Parathyroid adenoma (tissue), 2 donors: ENCODE results near the gene NT5DC3.

Experiments used
- H2AFZ ChIP-seq: fragments of 300-600 bp; sonication (generic); one replicate; pipeline ENCODE4 v1.7.0; 2017; ENCODE audit warnings: antibody characterized with exemption, mild to moderate bottlenecking
- H3K27ac ChIP-seq: fragments of 300-600 bp; sonication (generic); one replicate; pipeline ENCODE4 v1.7.0; 2017
- H3K27me3 ChIP-seq: fragments of 300-600 bp; sonication (generic); one replicate; pipeline ENCODE4 v1.7.0; 2017; ENCODE audit warnings: low read length; ENCODE audit not compliant: control insufficient read depth, insufficient read depth
- H3K36me3 ChIP-seq: fragments of 300-600 bp; sonication (generic); one replicate; pipeline ENCODE4 v1.7.0; 2017; ENCODE audit warnings: low read length; ENCODE audit not compliant: control insufficient read depth, insufficient read depth
- H3K4me1 ChIP-seq: fragments of 300-600 bp; sonication (generic); one replicate; pipeline ENCODE4 v1.7.0; 2017; ENCODE audit warnings: control low read depth
- H3K4me2 ChIP-seq: fragments of 300-600 bp; sonication (generic); one replicate; pipeline ENCODE4 v1.7.0; 2017; ENCODE audit warnings: low read length
- H3K4me3 ChIP-seq: fragments of 300-600 bp; sonication (generic); one replicate; pipeline ENCODE4 v1.7.0; 2017; ENCODE audit warnings: low read depth, low read length
- H3K79me2 ChIP-seq: fragments of 300-600 bp; sonication (generic); one replicate; pipeline ENCODE4 v1.7.0; 2017; ENCODE audit warnings: control low read depth
- H3K9ac ChIP-seq: fragments of 300-600 bp; sonication (generic); one replicate; pipeline ENCODE4 v1.7.0; 2017; ENCODE audit warnings: mild to moderate bottlenecking
- H3K9me3 ChIP-seq: fragments of 300-600 bp; sonication (generic); one replicate; pipeline ENCODE4 v1.7.0; 2017; ENCODE audit warnings: low read length; ENCODE audit not compliant: control insufficient read depth
- TF ChIP-seq, protein P1 (sequence below): fragments of 300-600 bp; sonication (generic); IDR thresholded peaks from one replicate; pipeline ENCODE4 v1.7.0; 2017; ENCODE audit warnings: antibody characterized with exemption, mild to moderate bottlenecking
- donor health status: primary hyperparathyroidism.

Gene NT5DC3

DNA sequence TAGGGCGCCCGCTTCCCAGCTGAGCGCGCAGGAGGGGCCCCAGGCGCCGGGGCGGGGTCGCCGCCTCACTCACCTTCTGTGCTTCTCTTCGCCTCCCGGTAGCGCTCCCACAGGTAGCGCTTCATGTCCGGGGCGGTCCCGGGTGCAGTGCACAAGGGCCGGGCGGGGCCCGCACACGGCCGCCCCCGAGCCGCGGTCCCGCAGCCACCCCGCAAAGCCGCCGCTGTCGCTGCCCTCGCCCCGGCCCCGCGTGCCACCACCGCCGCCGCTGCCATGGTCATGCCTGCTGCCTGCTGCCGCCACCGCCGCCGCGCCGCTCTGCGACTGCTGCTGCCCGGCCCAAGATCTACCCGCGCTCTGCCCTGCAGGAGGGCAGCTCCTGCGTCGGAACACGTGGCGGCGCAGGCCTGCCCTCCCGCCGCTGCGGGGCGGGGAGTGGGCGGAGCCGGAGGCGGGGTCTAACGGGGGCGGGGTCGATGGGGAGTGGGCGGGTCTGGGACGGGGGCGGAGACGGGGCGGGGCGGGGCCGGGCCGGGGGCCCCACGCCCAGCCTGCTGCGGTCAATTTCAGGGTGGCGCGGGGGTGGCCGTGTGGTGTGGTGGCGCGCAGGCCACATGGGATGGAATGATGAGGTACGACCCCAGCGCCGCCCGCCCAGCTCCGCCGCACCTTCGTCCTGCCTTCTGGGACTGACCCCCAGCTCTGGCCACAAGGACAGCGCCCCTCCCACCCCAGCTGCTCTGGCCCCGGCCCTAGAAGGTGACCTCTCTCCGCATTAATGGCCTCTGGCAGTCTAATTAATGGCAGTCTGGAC is at the start of gene NT5DC3:
NT5DC3 (minus strand) TSS at position 359 of the 814 bp plus-strand sequence; CDS start at position 281, 78 bp downstream.
- H3K27me3 ChIP-seq, result no peaks in the 10 kb centered on the region
- no peaks in the 10 kb centered on the region for H3K9me3 ChIP-seq
- peak within 1 kb of the TSS; percentile 23 for H3K9ac ChIP-seq
- no peaks in the 10 kb centered on the region for H3K79me2 ChIP-seq
- peak within 1 kb of the TSS; percentile 99 for H3K4me2 ChIP-seq
- peaks cover 2% of the 10 kb centered on the region for H3K4me1 ChIP-seq
- TF ChIP-seq, protein P1, sequence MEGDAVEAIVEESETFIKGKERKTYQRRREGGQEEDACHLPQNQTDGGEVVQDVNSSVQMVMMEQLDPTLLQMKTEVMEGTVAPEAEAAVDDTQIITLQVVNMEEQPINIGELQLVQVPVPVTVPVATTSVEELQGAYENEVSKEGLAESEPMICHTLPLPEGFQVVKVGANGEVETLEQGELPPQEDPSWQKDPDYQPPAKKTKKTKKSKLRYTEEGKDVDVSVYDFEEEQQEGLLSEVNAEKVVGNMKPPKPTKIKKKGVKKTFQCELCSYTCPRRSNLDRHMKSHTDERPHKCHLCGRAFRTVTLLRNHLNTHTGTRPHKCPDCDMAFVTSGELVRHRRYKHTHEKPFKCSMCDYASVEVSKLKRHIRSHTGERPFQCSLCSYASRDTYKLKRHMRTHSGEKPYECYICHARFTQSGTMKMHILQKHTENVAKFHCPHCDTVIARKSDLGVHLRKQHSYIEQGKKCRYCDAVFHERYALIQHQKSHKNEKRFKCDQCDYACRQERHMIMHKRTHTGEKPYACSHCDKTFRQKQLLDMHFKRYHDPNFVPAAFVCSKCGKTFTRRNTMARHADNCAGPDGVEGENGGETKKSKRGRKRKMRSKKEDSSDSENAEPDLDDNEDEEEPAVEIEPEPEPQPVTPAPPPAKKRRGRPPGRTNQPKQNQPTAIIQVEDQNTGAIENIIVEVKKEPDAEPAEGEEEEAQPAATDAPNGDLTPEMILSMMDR, result no peak
- peak within 1 kb of the TSS; percentile 100 for H2AFZ ChIP-seq
- H3K36me3 ChIP-seq, result no peaks in the 10 kb centered on the region
- H3K4me3 ChIP-seq, result peak within 1 kb of the TSS; percentile 82
- H3K27ac ChIP-seq, result peak within 1 kb of the TSS; percentile 62

DNA sequence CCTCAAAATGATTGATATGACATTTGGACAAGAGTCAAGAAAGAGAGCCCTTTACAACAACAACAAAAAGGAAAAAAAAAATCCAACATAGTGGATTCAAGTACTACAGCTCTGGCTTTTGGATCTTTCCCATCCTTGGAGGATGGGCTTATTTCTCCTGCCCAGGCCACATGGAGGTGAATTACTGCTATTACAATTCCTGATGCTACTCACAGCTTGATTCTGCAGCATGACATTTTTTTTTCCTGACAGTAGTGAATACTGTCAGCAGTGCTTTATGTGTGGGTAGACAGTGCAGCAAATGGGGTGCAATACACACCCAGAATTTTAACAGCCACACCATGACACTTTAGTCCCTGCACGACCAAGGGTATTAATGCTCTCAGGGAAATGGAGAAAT is 46.7 kb upstream of the NT5DC3 start:
- Histone ChIP-seq H3K9me3 (no peaks in the 10 kb centered on the region), H2AFZ (no peak overlapping the region), H3K4me3 (no peak overlapping the region), H3K27me3 (no peaks in the 10 kb centered on the region), H3K4me2 (no peak overlapping the region), H3K9ac (no peak overlapping the region), H3K36me3 (no peaks in the 10 kb centered on the region), H3K27ac (no peak overlapping the region), H3K4me1 (no peaks in the 10 kb centered on the region), H3K79me2 (no peaks in the 10 kb centered on the region)
- TF ChIP-seq, protein P1, result no peak

GRCh38 chr12:103886195-103886797 is 45.3 kb upstream of the NT5DC3 start:
- Histone ChIP-seq H3K9me3 (no peaks in the 10 kb centered on the region), H2AFZ (no peak overlapping the region), H3K27me3 (no peaks in the 10 kb centered on the region), H3K4me2 (no peak overlapping the region), H3K4me1 (no peaks in the 10 kb centered on the region), H3K9ac (no peak overlapping the region), H3K27ac (no peak overlapping the region), H3K36me3 (no peaks in the 10 kb centered on the region), H3K79me2 (no peaks in the 10 kb centered on the region), H3K4me3 (no peak overlapping the region)
- TF ChIP-seq, protein P1, result no peak

DNA sequence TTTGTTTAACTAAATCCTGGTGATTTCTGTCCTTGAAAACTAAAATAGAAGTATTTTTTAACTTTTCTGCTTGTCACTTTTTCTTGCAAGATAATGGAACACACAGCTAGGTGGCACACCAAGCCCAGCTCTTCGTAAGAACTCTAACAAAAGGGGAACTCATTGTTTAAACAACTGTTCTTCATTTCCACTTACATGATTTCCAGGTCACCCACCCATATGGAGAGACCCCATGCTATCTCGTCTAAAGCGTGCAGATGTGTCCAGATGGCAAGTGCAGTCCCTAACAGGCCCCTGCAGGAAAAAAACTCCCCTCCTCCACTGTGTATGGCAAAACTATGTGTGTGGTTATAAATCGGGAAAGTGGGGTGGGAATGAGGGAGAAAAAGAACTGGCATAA is 43.3 kb upstream of the NT5DC3 start:
- Histone ChIP-seq H3K4me1 (no peaks in the 10 kb centered on the region), H3K4me3 (no peak overlapping the region), H2AFZ (no peak overlapping the region), H3K9me3 (no peaks in the 10 kb centered on the region), H3K36me3 (no peaks in the 10 kb centered on the region), H3K79me2 (no peaks in the 10 kb centered on the region), H3K27ac (no peak overlapping the region), H3K27me3 (no peaks in the 10 kb centered on the region), H3K9ac (no peak overlapping the region), H3K4me2 (no peak overlapping the region)
- TF ChIP-seq, protein P1, result peak; percentile 24
